ENCODE data around the gene SLC43A3. TPM values are rescaled to one million over a fixed set of nuclear protein-coding genes. Genes with fewer than 3 reads are reported as not detected.

Gene SLC43A3
- polyA plus RNA-seq, 1 donor, result 27.2 TPM

DNA sequence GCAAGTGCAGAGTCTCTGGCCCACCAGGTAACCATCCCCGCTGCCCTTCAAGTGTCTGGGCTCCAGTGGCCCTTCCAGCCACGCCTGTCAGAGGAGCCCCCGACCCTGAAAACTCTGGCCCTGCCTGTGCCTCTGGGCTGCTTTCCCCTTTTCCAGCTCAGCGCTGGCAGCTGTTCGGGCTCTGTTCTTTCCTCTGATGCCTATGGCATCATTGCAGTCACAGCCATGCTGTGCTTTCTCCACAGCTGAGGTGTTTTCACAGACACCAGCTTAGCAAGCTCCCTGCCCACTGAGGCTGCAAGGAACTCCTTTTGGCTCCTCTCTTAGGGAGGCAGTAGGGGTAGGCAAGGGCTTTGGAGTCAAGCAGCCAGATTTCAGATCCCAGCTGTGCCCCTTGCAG is 67.5 kb downstream of the SLC43A3 start:
- DNase-seq, result no peak

DNA sequence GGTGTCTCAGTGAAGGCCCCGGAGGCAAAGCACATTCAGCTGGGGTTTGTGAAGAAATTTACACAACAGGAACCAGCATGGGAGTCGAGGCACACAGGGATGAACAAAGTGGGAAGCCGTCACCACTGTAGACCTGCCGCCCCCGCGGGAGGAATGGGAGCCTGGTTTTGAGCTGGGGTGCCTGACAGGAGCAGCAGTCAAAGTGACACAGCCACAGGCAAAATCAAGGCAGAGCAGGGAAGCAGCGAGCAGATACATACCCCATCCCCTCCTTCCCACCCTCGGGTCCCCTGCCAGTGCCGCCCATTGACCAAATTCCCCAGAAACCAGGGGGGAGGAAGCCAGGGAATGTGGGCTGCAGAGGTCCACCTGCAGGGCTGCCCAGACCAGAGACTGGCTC is 67.9 kb downstream of the SLC43A3 start:
- no peak for DNase-seq

DNA sequence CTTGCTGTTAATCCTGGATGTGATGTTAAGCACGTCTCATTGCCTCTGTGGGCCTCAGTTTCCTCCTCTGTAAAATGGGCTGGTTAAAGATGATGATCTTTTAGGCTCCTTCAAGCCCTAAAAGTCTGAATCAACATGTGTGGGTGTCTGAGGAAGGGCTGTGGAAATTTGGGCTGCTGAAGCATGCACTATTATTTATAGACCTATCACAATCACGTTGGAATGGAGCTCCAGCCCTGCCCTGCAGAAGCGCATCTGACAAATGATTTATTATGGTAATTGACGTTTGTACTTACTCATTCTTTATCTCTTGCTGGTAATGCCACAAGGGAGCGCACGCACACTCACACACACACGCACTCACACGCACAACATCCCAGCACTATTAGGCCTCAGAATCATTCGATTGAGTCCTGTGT is 68.4 kb downstream of the SLC43A3 start:
- no peak for DNase-seq

DNA sequence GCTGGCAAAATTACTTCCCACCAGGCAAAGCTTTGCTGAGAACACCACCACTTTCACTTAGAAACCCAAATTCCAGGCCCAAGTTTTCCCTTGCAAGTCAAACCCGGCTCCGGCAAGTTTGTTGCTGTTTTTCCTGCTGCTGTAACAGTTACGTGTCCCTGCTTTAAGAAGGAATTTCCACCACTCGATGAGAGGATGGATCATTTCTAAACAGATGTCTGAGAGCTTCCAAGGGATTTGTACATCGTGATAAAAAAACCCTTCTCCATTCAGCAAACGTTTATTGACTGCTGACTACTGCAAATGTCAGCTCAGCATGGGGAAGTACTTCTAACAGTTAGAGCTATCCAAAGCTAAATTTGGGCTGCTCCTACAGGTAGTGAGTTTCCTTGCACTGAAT is 69.1 kb downstream of the SLC43A3 start:
- DNase-seq, result no peak

DNA sequence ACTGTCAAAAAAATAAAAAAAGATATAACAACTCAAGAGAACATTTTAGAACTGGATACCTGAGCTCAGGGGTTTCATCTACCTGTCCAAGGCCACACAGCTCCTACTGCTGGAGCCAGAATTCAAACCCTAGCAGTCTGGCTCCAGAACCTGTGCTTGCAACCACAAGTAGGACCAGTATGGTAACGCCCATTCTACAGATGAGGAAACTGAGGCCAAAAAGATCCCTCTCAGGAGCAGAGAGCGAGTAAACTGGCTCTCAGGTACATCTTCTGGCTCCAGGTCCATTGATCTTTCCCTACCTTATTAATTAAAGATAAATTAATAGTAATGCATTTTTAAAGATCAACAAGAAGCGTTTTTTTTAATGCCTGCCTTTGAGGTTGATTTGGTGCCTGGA is 69.6 kb downstream of the SLC43A3 start:
- DNase-seq, result no peak

Other genes with a start within 250 kb of the SLC43A3 start
- 3.9 TPM for gene LRRC55, start 245.2 kb downstream of the SLC43A3 start, polyA plus RNA-seq (ENCODE audit: insufficient read length)
- gene APLNR, start 189.9 kb downstream of the SLC43A3 start, polyA plus RNA-seq (ENCODE audit: insufficient read length), result 88.7 TPM
- 69.1 TPM for gene TNKS1BP1, start 102.2 kb downstream of the SLC43A3 start, polyA plus RNA-seq (ENCODE audit: insufficient read length)
- 200 TPM for gene SSRP1, start 91.2 kb downstream of the SLC43A3 start, polyA plus RNA-seq (ENCODE audit: insufficient read length)
- 0.40 TPM for gene P2RX3, start 88.8 kb downstream of the SLC43A3 start, polyA plus RNA-seq (ENCODE audit: insufficient read length)
- gene PRG3, start 46.0 kb downstream of the SLC43A3 start, polyA plus RNA-seq (ENCODE audit: insufficient read length), result 0.48 TPM
- 0.68 TPM for gene PRG2, start 36.5 kb downstream of the SLC43A3 start, polyA plus RNA-seq (ENCODE audit: insufficient read length)
- gene RTN4RL2, start 33.4 kb upstream of the SLC43A3 start, polyA plus RNA-seq (ENCODE audit: insufficient read length), result 2.5 TPM
- 7.2 TPM for gene SLC43A1, start 88.6 kb upstream of the SLC43A3 start, polyA plus RNA-seq (ENCODE audit: insufficient read length)
- gene TIMM10, start 103.6 kb upstream of the SLC43A3 start, polyA plus RNA-seq (ENCODE audit: insufficient read length), result 32.4 TPM
- gene SMTNL1, start 110.5 kb upstream of the SLC43A3 start, polyA plus RNA-seq (ENCODE audit: insufficient read length), result 0.47 TPM
- 31.2 TPM for gene UBE2L6, start 140.6 kb upstream of the SLC43A3 start, polyA plus RNA-seq (ENCODE audit: insufficient read length)
- 137 TPM for gene SERPING1, start 170.6 kb upstream of the SLC43A3 start, polyA plus RNA-seq (ENCODE audit: insufficient read length)
- gene YPEL4, start 222.8 kb upstream of the SLC43A3 start, polyA plus RNA-seq (ENCODE audit: insufficient read length), result 5.1 TPM
- gene CLP1, start 230.6 kb upstream of the SLC43A3 start, polyA plus RNA-seq (ENCODE audit: insufficient read length), result 15.6 TPM
- 48.5 TPM for gene ZDHHC5, start 241.0 kb upstream of the SLC43A3 start, polyA plus RNA-seq (ENCODE audit: insufficient read length)

All from left kidney (tissue), 2 donors.